Breast epithelium (tissue), 3 donors: ENCODE data around the gene BSND.

Experiments used
- CTCF ChIP-seq, 3 donors: fragments of 450-650 bp; IDR thresholded peaks; one replicate each; pipeline ENCODE4 v1.5.1; 2016 to 2017; ENCODE audit warnings: antibody characterized with exemption in 3 of 3, mild to moderate bottlenecking in 3 of 3, moderate library complexity in 3 of 3
- POLR2AphosphoS5 ChIP-seq, 3 donors: sonication (generic); formaldehyde crosslinking; IDR thresholded peaks; one replicate each; pipeline ENCODE4 v1.6.1; 2017; ENCODE audit warnings: antibody characterized with exemption in 3 of 3

DNA sequence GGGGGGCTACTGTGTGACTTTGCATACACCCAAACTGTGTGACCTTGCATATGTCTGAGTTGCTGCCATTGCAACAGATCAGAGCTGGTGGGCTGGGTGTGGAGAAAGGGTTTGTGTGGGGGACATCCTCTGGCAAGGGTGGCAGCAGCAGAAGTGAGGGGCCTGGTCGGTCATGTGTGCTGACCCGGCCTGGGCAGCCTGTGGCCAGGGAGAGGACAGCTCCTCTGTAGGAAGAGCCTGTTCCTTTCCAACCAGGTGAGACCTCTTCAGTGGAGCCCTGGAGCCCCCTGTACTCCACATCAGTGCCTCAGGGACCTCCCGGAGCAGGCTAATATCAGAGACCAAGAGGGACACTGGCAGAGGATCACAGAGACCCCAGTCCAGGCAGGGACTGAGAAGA is 48.9 kb downstream of the BSND start:
- no peak for TF ChIP-seq CTCF (IDR thresholded peaks at IDR 0.05)
- TF ChIP-seq POLR2AphosphoS5 (IDR thresholded peaks at IDR 0.05): no peak
